ENCODE results near the gene BOD1. TPM values are rescaled to one million over a fixed set of nuclear protein-coding genes. Genes with fewer than 3 reads are reported as not detected.
A peak's percentile ranks its signal among the peaks of the same experiment; 100 is the strongest.

Gene BOD1
- total and polyA plus RNA-seq, 9 of the 15 experiments (the other 6 are each of a cell fraction or from before 2014, with no cell fraction given) = 10.1 to 31.6 (median 22.6) TPM

- Histone ChIP-seq H3K79me2 (ENCODE audit: control insufficient read depth, insufficient read depth, low read length) (no peaks in the 10 kb centered on the region), H3K27me3 (ENCODE audit: control insufficient read depth in 2 of 2, insufficient read depth in 2 of 2, low read length in 2 of 2) (no peaks in the 10 kb centered on the region), H3K4me2 (ENCODE audit: insufficient read depth, low read length) (no peak overlapping the region), H4K20me1 (replicated peaks; ENCODE audit: control insufficient read depth, insufficient read depth, low read length) (no peaks in the 10 kb centered on the region), H3K27ac (ENCODE audit: extremely low read depth, low read depth, low read length) (no peak overlapping the region), H3K4me3 (no peak overlapping the region), H2AFZ (ENCODE audit: low read depth, low read length) (no peak overlapping the region), H3K9me1 (ENCODE audit: control insufficient read depth, insufficient read depth, low read length) (no peaks in the 10 kb centered on the region), H3K4me1 (replicated peaks in 1 of 2; ENCODE audit: control insufficient read depth in 2 of 2, insufficient read depth in 2 of 2, low read length in 2 of 2) (peaks cover 0 to 13% of the 10 kb centered on the region in 2 experiments; a peak in 3 of 5 replicates), H3K9ac (ENCODE audit: insufficient read depth in 1 of 2, low read depth in 2 of 2, low read length in 2 of 2) (no peak overlapping the region), H3K36me3 (ENCODE audit: control insufficient read depth, insufficient read depth, low read length) (no peaks in the 10 kb centered on the region), H3K9me3 (replicated peaks; ENCODE audit: control insufficient read depth, insufficient read depth, low read depth, low read length) (no peaks in the 10 kb centered on the region)
- in situ Hi-C loops (cut with MboI) = no loop called here
- ChIA-PET CTCF (ENCODE audit: low intra/inter-chr PET ratio) (no interaction called here), POLR2A (interaction anchor here (1.5 kb wide), 1 partner anchor 15 kb away, joined by 6 read pairs; no protein-coding TSS in a partner anchor)
- ATAC-seq (no peak), FAIRE-seq (no peak), DNase-seq (ENCODE audit: extremely low read depth in 1 of 4, low spot score in 3 of 4) (no peak)
- 30% methylated on average over 5 of the region's 6 CpGs for WGBS (ENCODE audit: insufficient coverage, low coverage, missing lambda C conversion rate)
- TF ChIP-seq MEF2A (IDR thresholded peaks at IDR 0.05; ENCODE audit: control insufficient read depth, low read depth, low read length) (no peak), PCBP2 (IDR thresholded peaks at IDR 0.05; ENCODE audit: low read depth, low read length, poor library complexity, severe bottlenecking) (peak; percentile 7)
- BruUV-seq (replicated peaks) = no TSS peak
- intact Hi-C loops (cut with micrococcal nuclease) = no loop called here
Observed at GRCh38 chr5:173630724-173631365, 14.4 kb upstream of the BOD1 start.

DNA sequence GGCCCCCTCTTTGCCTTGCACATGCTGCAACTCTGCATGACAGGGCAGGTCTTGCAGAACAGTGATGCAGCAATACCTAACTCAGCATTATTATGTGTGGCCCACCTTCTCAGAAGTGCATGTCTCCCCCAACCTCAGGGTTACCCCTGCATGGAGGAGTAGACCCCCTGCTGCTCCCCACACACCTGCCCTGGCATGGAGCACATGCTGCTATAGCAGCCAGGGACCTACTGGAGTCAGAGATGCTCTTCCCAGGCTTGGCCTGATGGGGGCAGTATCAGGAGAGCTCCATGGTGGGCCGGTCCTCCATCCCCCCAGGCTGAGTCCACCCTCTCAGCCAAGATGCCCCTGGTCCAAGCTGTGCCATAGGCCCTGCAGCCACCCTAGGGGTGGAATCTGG is 13.2 kb upstream of the BOD1 start:
- FAIRE-seq (no peak), ATAC-seq (peak; percentile 84), DNase-seq (ENCODE audit: extremely low read depth in 1 of 4, low spot score in 3 of 4) (peak; percentile 57 to 68 (median 62))
- Histone ChIP-seq H3K9ac (ENCODE audit: insufficient read depth in 1 of 2, low read depth in 2 of 2, low read length in 2 of 2) (no peak overlapping the region), H3K4me3 (no peak overlapping the region), H3K27ac (ENCODE audit: extremely low read depth, low read depth, low read length) (no peak overlapping the region), H3K9me3 (replicated peaks; ENCODE audit: control insufficient read depth, insufficient read depth, low read depth, low read length) (no peaks in the 10 kb centered on the region), H2AFZ (ENCODE audit: low read depth, low read length) (no peak overlapping the region), H3K9me1 (ENCODE audit: control insufficient read depth, insufficient read depth, low read length) (no peaks in the 10 kb centered on the region), H4K20me1 (replicated peaks; ENCODE audit: control insufficient read depth, insufficient read depth, low read length) (no peaks in the 10 kb centered on the region), H3K36me3 (ENCODE audit: control insufficient read depth, insufficient read depth, low read length) (no peaks in the 10 kb centered on the region), H3K4me2 (ENCODE audit: insufficient read depth, low read length) (no peak overlapping the region), H3K79me2 (ENCODE audit: control insufficient read depth, insufficient read depth, low read length) (no peaks in the 10 kb centered on the region), H3K27me3 (ENCODE audit: control insufficient read depth in 2 of 2, insufficient read depth in 2 of 2, low read length in 2 of 2) (no peaks in the 10 kb centered on the region), H3K4me1 (replicated peaks in 1 of 2; ENCODE audit: control insufficient read depth in 2 of 2, insufficient read depth in 2 of 2, low read length in 2 of 2) (peaks cover 0 to 19% of the 10 kb centered on the region in 2 experiments; a peak in 4 of 5 replicates)
- POLR2A ChIA-PET = interaction anchor here (0.6 to 1.5 kb wide), 6 partner anchors 17 to 604 kb away, joined by 3 to 6 read pairs (median 3); partner anchors contain the start of gene CPEB4
- in situ Hi-C loops (cut with MboI) = no loop called here
- intact Hi-C loops (cut with micrococcal nuclease) = loop anchor here (5.0 to 10.0 kb wide), 2 partner anchors 135 to 208 kb away; no protein-coding TSS in a partner anchor
- CTCF ChIA-PET (ENCODE audit: low intra/inter-chr PET ratio) = no interaction called here
- 0% methylated on average over 1 of the region's 1 CpG for WGBS (ENCODE audit: insufficient coverage, low coverage, missing lambda C conversion rate)
- no TSS peak for BruUV-seq (replicated peaks)
- TF ChIP-seq GTF2B (IDR thresholded peaks at IDR 0.05; ENCODE audit: extremely low read depth, insufficient read length) = no peak
- peak; percentile 45 to 66 for TF ChIP-seq RAD21 (CRISPR knock-in tag; conservative IDR thresholded peaks at IDR 0.05 in 1 of 2, IDR thresholded peaks at IDR 0.05 in 1 of 2)
- peak; percentile 20; the same call in 1 of the 2 replicates for TF ChIP-seq NFE2 (IDR thresholded peaks at IDR 0.05; ENCODE audit: low read depth)

All from K562 (cell line).